Measurements from ENCODE around the gene PDGFRA.

DNA sequence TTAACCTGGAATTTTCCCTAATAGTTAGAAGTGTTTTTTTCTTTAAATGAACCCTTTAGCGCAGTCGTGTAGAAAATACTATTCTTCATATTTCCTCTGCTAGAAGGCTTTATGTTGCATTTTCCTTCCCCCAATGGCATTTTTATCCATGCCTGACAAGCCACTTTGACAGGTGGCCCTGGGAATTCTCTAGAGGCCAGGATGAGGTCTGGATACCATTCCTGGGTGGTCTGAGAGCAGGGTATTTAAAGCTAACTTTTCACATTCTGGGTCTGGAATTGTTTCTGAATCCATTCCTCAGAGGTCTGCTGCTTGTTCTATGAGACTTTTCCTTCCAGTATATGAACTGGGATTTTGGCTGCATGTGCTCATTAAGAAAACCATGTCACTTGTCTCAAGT is 31.2 kb upstream of the PDGFRA start:
- TF ChIP-seq, protein P1, sequence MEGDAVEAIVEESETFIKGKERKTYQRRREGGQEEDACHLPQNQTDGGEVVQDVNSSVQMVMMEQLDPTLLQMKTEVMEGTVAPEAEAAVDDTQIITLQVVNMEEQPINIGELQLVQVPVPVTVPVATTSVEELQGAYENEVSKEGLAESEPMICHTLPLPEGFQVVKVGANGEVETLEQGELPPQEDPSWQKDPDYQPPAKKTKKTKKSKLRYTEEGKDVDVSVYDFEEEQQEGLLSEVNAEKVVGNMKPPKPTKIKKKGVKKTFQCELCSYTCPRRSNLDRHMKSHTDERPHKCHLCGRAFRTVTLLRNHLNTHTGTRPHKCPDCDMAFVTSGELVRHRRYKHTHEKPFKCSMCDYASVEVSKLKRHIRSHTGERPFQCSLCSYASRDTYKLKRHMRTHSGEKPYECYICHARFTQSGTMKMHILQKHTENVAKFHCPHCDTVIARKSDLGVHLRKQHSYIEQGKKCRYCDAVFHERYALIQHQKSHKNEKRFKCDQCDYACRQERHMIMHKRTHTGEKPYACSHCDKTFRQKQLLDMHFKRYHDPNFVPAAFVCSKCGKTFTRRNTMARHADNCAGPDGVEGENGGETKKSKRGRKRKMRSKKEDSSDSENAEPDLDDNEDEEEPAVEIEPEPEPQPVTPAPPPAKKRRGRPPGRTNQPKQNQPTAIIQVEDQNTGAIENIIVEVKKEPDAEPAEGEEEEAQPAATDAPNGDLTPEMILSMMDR (IDR thresholded peaks at IDR 0.05; ENCODE audit: low read length), result no peak
- no peak for TF ChIP-seq EZH2 (optimal IDR thresholded peaks at IDR 0.05; ENCODE audit: low read depth, low read length)

Measured in MM.1S (cell line).